ENCODE measurements around the gene GREB1L. TPM values are rescaled to one million over a fixed set of nuclear protein-coding genes. Genes with fewer than 3 reads are reported as not detected.

The GREB1L gene
- total and polyA plus RNA-seq, 2 donors (not counting 1 experiment from before 2014, with no cell fraction given), result not detected

GRCh38 chr18:21502661-21503060, 260.6 kb downstream of the GREB1L start:
- H3K27ac Mint-ChIP-seq, result no peak overlapping the region
- 99% methylated on average over 5 of the region's 7 CpGs for WGBS (ENCODE audit: insufficient coverage)
- DNase-seq (no peak), ATAC-seq (ENCODE audit: low read depth) (no peak)
- TF ChIP-seq CTCF (IDR thresholded peaks at IDR 0.05) (no peak), EZH2 (IDR thresholded peaks at IDR 0.05; ENCODE audit: borderline replicate concordance, insufficient read depth, low read depth, low read length, poor library complexity, severe bottlenecking) (no peak)
- Histone ChIP-seq H3K4me1 (ENCODE audit: control insufficient read depth in 2 of 2, insufficient read depth in 2 of 2, low read length in 2 of 2) (no peaks in the 10 kb centered on the region), H3K36me3 (replicated peaks in 1 of 2; ENCODE audit: control extremely low read depth in 1 of 2, control insufficient read depth in 1 of 2, extremely low read depth in 1 of 2, insufficient read depth in 2 of 2, low read length in 1 of 2) (no peaks in the 10 kb centered on the region), H3K4me2 (replicated peaks; ENCODE audit: low read depth, low read length, poor library complexity, severe bottlenecking) (no peak overlapping the region), H3K9me3 (ENCODE audit: control extremely low read depth in 1 of 3, control insufficient read depth in 2 of 3, insufficient read depth in 1 of 3, low read length in 2 of 3) (no peaks in the 10 kb centered on the region), H3K79me2 (ENCODE audit: control insufficient read depth, insufficient read depth, low read length) (no peaks in the 10 kb centered on the region), H3K27me3 (replicated peaks in 1 of 4; ENCODE audit: control extremely low read depth in 1 of 4, control insufficient read depth in 3 of 4, insufficient read depth in 4 of 4, low read length in 3 of 4) (no peaks in the 10 kb centered on the region), H3K27ac (ENCODE audit: low read length in 2 of 2) (no peak overlapping the region), H2AFZ (ENCODE audit: insufficient read depth, low read depth, low read length, poor library complexity, severe bottlenecking) (no peak overlapping the region), H3K9ac (ENCODE audit: low read length) (no peak overlapping the region), H3K4me3 (ENCODE audit: control extremely low read depth in 1 of 5, extremely low read depth in 1 of 5, insufficient read depth in 1 of 5, low read depth in 2 of 5, low read length in 4 of 5) (no peak overlapping the region), H4K20me1 (ENCODE audit: control insufficient read depth, insufficient read depth, low read length, poor library complexity, severe bottlenecking) (no peaks in the 10 kb centered on the region)
- H3K4me1 Mint-ChIP-seq, result no peaks in the 10 kb centered on the region
- no peak overlapping the region for H3K4me3 Mint-ChIP-seq
- no peaks in the 10 kb centered on the region for H3K9me3 Mint-ChIP-seq (ENCODE audit: insufficient read depth)
- CTCF ChIA-PET, result interaction anchor here (0.6 kb wide), 1 partner anchor 15 kb away, joined by 3 read pairs; no protein-coding TSS in a partner anchor
- no peaks in the 10 kb centered on the region for H3K27me3 Mint-ChIP-seq
- POLR2A ChIA-PET, result no interaction called here
- intact Hi-C loops (cut with micrococcal nuclease), result no loop called here

DNA sequence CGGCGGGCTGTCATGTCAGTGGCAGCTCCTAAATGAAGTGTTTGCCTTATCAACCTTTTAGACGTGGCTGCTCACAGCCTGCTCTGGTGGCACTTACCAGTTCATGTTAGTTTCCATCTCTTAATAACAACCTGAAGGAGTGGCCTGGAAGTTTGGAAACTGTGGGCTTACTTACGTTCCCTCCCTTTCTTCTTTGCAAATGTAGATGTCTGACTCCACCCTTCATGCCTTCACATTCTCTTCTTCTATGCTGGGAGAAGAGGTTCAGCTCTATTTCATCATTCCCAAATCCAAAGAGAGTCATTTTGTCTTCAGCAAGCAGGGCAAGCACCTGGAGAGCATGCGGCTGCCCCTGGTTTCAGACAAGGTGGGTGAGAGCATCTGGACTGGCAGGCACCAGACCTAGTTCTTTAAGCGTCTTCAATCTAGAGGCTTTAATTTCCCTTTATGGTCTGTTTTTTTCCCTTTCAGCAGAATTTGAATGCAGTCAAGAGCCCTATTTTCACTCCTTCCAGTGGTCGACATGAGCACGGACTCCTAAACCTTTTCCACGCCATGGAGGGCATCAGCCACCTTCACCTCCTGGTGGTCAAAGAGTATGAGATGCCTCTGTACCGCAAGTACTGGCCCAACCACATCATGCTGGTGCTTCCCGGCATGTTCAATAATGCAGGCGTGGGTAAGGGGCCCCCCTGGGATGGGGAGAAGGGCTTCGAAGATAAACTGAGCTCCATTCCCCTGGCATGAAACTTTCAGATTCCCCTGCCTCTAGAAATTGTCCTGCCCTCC, 266.1 kb downstream of the GREB1L start:
- intact Hi-C loops (cut with micrococcal nuclease), result no loop called here
- Mint-ChIP-seq H3K4me3 (no peak overlapping the region), H3K27ac (no peak overlapping the region), H3K4me1 (no peaks in the 10 kb centered on the region), H3K27me3 (no peaks in the 10 kb centered on the region), H3K9me3 (ENCODE audit: insufficient read depth) (no peaks in the 10 kb centered on the region)
- TF ChIP-seq CTCF (IDR thresholded peaks at IDR 0.05) (no peak), EZH2 (IDR thresholded peaks at IDR 0.05; ENCODE audit: borderline replicate concordance, insufficient read depth, low read depth, low read length, poor library complexity, severe bottlenecking) (no peak)
- WGBS (ENCODE audit: insufficient coverage), result 100% methylated on average over 6 of the region's 13 CpGs
- Histone ChIP-seq H3K27me3 (replicated peaks in 1 of 4; ENCODE audit: control extremely low read depth in 1 of 4, control insufficient read depth in 3 of 4, insufficient read depth in 4 of 4, low read length in 3 of 4) (no peaks in the 10 kb centered on the region), H3K79me2 (ENCODE audit: control insufficient read depth, insufficient read depth, low read length) (no peaks in the 10 kb centered on the region), H3K4me2 (replicated peaks; ENCODE audit: low read depth, low read length, poor library complexity, severe bottlenecking) (no peak overlapping the region), H3K9ac (ENCODE audit: low read length) (no peak overlapping the region), H3K4me1 (ENCODE audit: control insufficient read depth in 2 of 2, insufficient read depth in 2 of 2, low read length in 2 of 2) (no peaks in the 10 kb centered on the region), H3K27ac (ENCODE audit: low read length in 2 of 2) (no peak overlapping the region), H3K4me3 (ENCODE audit: control extremely low read depth in 1 of 5, extremely low read depth in 1 of 5, insufficient read depth in 1 of 5, low read depth in 2 of 5, low read length in 4 of 5) (no peak overlapping the region), H2AFZ (ENCODE audit: insufficient read depth, low read depth, low read length, poor library complexity, severe bottlenecking) (no peak overlapping the region), H3K36me3 (replicated peaks in 1 of 2; ENCODE audit: control extremely low read depth in 1 of 2, control insufficient read depth in 1 of 2, extremely low read depth in 1 of 2, insufficient read depth in 2 of 2, low read length in 1 of 2) (no peaks in the 10 kb centered on the region), H3K9me3 (ENCODE audit: control extremely low read depth in 1 of 3, control insufficient read depth in 2 of 3, insufficient read depth in 1 of 3, low read length in 2 of 3) (peaks cover 0 to 6% (median 0%) of the 10 kb centered on the region in 3 donors), H4K20me1 (ENCODE audit: control insufficient read depth, insufficient read depth, low read length, poor library complexity, severe bottlenecking) (no peaks in the 10 kb centered on the region)
- ChIA-PET POLR2A (no interaction called here), CTCF (no interaction called here)
- ATAC-seq (ENCODE audit: low read depth) (no peak), DNase-seq (no peak)

All from B cell (primary cell).